HS-5 (cell line): ENCODE measurements around the gene FANK1.
"Not testable (repeated sequence)": the region's sequence is repeated elsewhere in the genome, so short reads cannot be mapped to it uniquely, and the experiment has no call there.

Source experiments
- DNase-seq: peaks from one replicate; pipeline ENCODE4 v3.0.0-alpha.2; 2012; ENCODE audit warnings: low read depth

The FANK1 gene

DNA sequence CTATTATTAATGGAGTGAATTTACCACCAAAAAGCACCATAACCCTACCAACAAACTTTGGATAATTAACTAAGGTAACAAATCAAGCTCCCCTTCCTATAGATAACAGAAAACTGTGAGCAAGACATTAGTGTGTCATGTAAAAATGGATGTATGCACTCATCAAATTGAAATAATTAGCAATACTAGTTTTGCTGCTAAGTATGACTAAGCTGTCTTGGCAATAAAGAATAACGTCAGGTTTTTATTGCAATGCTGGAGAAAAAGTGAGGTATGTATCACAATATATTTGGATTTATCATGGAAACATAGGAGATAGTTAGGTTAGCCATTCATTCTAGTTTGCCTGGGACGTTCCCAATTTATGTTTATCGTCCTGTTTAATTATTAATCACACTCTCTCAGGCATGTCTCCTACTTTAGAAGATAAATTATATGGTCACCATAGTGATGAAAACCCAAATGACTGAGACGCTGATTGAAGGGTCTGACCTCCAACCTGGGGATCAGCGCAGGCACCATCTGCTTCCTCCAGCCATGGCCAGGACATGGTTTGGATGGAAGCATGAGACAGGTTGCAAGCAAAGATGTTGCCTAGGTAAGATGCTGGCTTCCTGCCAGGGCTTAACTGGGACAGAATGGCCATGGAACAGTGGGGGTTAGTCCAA lies 125.6 kb downstream of the FANK1 start:
- DNase-seq: no peak

GRCh38 chr10:126022841-126023240 lies 126.5 kb downstream of the FANK1 start:
- DNase-seq: no peak

DNA sequence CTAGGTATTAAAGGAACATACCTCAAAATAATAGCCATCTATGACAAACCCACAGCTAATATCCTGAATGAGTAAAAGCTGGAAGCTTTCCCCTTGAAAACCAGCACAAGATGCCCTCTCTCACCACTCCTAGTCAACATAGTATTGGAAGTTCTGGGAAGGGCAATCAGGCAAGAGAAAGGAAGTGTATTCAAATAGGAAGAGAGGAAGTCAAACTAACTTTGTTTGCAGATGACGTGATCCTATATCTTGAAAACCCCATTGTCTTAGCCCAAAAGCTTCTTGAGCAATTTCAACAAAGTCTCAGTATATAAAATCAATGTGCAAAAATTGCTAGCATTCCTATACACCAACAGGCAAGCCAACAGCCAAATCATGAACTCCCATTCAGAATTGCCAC lies 131.3 kb downstream of the FANK1 start:
- no peak for DNase-seq

- no peak for DNase-seq
These were observed 133.6 kb downstream of the FANK1 start for GRCh38 chr10:126029999-126030398.

- DNase-seq: no peak
These were observed 138.2 kb downstream of the FANK1 start for GRCh38 chr10:126034586-126034985.

DNA sequence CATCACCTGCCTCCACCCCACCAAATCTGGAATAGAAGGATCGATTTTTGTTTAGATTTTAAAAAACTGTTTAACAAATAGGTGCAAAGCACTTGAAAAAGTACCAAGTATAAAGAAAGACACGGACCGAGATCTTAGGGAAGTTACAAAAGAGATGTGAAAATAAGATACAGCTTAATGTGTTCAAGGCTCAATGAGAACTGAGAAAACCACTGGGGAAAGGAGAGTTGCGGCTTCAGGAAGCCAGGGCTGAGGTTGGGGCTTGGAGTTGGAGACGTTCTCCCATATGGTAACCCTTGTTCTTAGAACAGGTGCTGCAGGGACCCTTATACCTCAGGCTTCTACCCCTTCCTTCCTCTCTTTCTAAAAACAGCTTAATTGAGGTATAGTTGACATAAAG lies 140.2 kb downstream of the FANK1 start:
- DNase-seq: no peak

DNA sequence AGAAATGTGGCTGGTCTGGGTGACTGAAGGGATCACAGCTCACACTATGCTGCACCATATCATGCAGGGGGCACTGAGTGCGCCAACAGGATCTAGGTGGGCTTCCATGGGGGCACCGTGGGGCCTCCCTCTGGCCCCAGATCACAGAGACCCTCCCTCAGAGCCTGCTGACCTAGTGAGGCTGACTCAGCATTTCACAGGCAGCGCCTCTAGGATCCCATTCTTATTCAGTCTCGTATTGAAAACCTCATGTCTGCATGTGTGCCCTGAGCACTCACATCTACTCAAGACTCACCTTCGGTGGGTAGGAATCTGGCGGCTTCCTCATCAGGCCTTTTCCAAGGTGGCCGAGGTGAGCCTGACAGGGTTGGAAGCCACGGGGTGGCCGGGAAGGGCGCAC lies 141.6 kb downstream of the FANK1 start:
- no peak for DNase-seq

GRCh38 chr10:126041117-126041516 lies 144.8 kb downstream of the FANK1 start:
- no peak for DNase-seq

DNA sequence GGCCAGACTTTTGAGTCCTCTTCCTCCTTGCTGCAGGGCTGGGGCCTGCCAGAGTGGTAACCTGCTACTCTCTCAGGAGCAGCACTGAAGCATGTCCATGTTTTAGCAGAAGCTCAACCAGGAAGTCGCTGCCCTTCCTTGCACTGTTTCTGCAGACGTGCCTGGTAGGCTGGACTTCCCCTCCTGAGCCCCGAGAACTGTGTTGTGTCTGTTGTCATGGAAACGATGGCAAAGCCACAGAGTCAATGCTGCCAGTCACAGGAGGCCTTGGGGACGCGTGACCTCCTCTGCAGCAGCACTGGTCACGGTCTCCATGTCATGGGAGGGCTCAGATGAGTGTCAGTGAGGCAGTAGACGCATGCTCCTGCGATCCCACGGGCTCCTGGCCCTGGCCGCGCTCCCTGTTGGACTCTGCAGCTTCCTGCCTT lies 145.5 kb downstream of the FANK1 start:
- DNase-seq: no peak

- DNase-seq: no peak
These were observed 146.0 kb downstream of the FANK1 start for GRCh38 chr10:126042354-126042753.

GRCh38 chr10:126042906-126043305 lies 146.5 kb downstream of the FANK1 start:
- no peak for DNase-seq

DNA sequence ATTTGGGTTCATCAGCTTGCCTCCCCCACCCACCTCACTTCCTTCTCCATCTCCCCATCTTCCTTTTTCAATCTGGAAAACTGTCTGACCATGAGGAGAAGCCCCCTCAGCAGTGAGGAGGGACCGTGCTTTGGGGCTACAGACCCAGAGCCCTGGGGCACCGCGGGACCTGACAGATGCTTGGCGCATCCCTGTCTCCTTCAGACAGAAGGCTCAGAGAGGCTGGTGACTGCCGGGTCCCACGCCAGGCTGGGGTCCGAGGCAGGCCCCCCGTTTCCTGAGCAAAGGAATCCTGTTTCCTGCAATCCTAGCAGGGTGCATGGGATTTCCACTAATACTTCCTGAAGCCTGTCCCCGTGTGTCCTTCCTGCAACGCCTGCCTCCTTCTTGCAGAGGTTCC lies 147.0 kb downstream of the FANK1 start:
- no peak for DNase-seq

DNA sequence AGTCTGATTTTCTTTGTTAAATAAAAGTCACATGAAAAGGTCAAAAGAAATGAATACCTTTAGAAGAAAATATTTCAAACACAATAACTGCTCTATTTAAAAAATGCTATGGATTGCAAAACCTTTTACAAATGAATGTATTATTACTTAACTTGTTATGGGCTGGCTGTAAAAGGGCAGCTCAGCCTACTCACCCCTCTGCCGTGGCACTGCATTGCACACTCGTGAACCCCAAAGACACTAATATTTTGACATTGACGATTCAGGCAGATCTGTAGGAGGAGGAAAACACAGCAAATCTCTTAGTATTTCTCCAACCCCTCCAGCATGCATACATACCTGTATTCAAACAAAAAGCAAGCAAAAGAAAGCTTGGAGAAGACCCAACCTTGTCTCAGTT lies 149.5 kb downstream of the FANK1 start:
- DNase-seq: no peak

- DNase-seq: no peak
These were observed 150.5 kb downstream of the FANK1 start for GRCh38 chr10:126046831-126047230.

GRCh38 chr10:126047749-126048148 lies 151.4 kb downstream of the FANK1 start:
- not testable (repeated sequence) for DNase-seq

DNA sequence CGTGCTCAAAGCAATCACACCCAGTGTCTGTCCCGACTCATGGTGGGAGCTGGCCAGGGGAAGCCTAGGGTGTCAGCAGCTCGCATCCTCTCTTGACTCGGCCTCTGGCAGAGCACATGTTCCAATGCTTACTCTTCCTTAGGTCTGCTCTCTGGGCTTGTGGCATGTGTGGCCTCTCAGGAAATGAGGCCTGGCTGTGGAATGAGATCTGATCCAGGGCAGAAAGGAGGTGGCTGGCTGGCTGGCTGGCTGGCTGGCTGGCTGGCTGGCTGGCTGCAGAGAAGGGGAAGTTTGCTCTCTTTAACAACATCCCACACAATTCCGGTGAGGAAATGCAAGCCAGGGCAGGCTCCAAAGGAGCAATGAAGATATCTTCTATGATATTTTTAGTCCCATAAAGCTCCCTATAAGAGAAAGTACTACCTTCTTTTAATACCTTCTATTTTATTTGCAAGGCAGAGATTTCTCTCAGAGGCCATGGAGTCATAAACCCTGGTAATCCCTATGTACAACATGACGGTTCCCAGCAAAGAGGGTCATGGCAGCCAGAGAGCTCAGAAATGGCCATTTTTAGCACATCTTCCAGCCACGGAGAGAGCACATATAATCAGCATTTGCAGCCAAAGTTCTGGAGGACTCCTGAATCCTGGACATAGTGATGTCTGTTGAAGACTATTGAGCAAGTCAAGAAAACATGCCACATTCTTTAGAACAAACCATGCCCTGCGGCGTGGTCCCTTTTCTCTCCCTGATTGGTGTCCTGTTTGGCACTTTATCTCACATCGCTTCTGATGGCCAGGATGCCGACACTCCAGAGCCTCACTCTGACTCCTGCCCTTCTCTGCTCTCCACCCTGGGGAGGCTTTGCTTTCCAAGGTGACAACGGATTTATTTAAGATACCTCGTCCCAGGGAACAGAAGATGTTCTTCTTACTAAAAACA lies 153.7 kb downstream of the FANK1 start:
- DNase-seq: peak; percentile 9

GRCh38 chr10:126052171-126052570 lies 155.8 kb downstream of the FANK1 start:
- no peak for DNase-seq

DNA sequence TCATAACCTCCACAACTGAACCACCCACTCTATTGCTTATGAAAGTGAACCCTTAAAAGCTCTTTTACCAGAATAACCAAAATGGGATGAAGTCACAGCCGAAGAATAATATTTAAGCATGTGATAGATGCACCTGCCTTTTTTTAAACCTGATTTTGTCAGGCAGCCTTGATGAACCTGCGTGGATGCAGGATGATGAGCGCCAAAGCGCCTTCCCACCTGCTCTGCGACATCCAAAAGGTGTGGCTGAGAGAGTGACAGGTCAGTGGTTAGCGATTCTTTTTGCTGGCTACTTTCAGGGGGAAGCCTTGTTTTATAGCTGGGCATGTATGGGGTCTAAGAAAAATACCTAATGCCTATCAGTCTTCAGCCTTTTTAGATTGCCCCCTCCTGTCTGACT lies 157.8 kb downstream of the FANK1 start:
- no peak for DNase-seq

DNA sequence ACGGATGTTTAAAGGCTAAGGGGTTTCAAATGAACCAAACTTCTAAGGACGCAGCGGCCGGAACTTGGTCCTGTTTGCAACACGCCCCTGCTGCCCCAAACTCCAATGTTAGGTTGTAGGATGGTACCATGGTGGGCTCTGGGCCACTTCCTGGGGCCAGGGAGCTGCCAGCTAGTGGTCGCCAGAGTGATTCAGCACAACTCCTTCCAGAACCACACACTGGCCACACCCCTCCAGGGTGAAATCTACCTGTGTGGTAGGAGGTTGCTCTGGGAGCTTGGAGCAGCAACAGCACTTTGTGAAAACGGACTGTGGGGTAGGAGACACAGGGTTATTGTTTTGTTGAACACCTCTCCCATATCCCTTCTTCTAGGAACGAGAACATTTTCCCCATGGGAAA lies 161.1 kb downstream of the FANK1 start:
- no peak for DNase-seq

GRCh38 chr10:126058104-126058503 lies 161.7 kb downstream of the FANK1 start:
- DNase-seq: no peak

- DNase-seq: no peak
These were observed 162.1 kb downstream of the FANK1 start for GRCh38 chr10:126058507-126058906.
